Skeletal muscle tissue (tissue), 4 donors: ENCODE data around the gene GPR61. TPM values are rescaled to one million over a fixed set of nuclear protein-coding genes. Genes with fewer than 3 reads are reported as not detected.

Source experiments
- H3K27ac ChIP-seq: one replicate; pipeline ENCODE4 v1.7.0; 2013; ENCODE audit warnings: mild to moderate bottlenecking, low read depth, low read length, inconsistent platforms
- H3K27me3 ChIP-seq, 3 donors: one replicate each; pipeline ENCODE4 v1.7.0; 2013; ENCODE audit warnings: low read length in 3 of 3; ENCODE audit not compliant: control insufficient read depth in 3 of 3, insufficient read depth in 3 of 3
- H3K36me3 ChIP-seq, 3 donors: one replicate each; pipeline ENCODE4 v1.7.0; 2013; ENCODE audit warnings: low read length in 3 of 3; ENCODE audit not compliant: control insufficient read depth in 3 of 3, insufficient read depth in 3 of 3
- H3K4me1 ChIP-seq, 3 donors: one replicate each; pipeline ENCODE4 v1.7.0; 2013; ENCODE audit warnings: low read length in 3 of 3, mild to moderate bottlenecking in 3 of 3; ENCODE audit not compliant: control insufficient read depth in 3 of 3, insufficient read depth in 3 of 3
- H3K4me3 ChIP-seq, 3 donors: one replicate each; pipeline ENCODE4 v1.7.0; 2013; ENCODE audit warnings: low read length in 3 of 3
- H3K9ac ChIP-seq, 3 donors: one replicate each; pipeline ENCODE4 v1.7.0; 2013; ENCODE audit warnings: low read length in 3 of 3, mild to moderate bottlenecking in 3 of 3, moderate library complexity in 2 of 3, low read depth in 1 of 3
- H3K9me3 ChIP-seq, 3 donors: one replicate each; pipeline ENCODE4 v1.7.0; 2013; ENCODE audit warnings: low read length in 3 of 3; ENCODE audit not compliant: control insufficient read depth in 3 of 3
- total RNA-seq: library from RNA; depleted of rRNA; stranded (reverse); fragments of >200 nt; gene quantifications from one replicate; pipeline ENCODE4 v1.2.3, GENCODE V29; 2014
- donor health status: Osteomylitis.

Gene GPR61
- total RNA-seq, 1 donor from 2014 or later = 0.52 TPM

GRCh38 chr1:109523706-109524105 lies 16.0 kb upstream of the GPR61 start:
- H3K4me3 ChIP-seq = no peak overlapping the region
- H3K36me3 ChIP-seq = no peaks in the 10 kb centered on the region
- no peak overlapping the region for H3K27ac ChIP-seq
- peaks cover 2 to 12% (median 9%) of the 10 kb centered on the region in 3 donors for H3K4me1 ChIP-seq
- H3K27me3 ChIP-seq = no peaks in the 10 kb centered on the region
- H3K9me3 ChIP-seq = no peaks in the 10 kb centered on the region
- H3K9ac ChIP-seq = no peak overlapping the region

GRCh38 chr1:109527098-109527811 lies 12.4 kb upstream of the GPR61 start:
- Histone ChIP-seq H3K27me3 (no peaks in the 10 kb centered on the region), H3K9me3 (no peaks in the 10 kb centered on the region), H3K27ac (no peak overlapping the region), H3K4me3 (no peak overlapping the region), H3K4me1 (peaks cover 33 to 45% (median 40%) of the 10 kb centered on the region in 3 donors), H3K36me3 (no peaks in the 10 kb centered on the region), H3K9ac (no peak overlapping the region)

GRCh38 chr1:109527846-109528695 lies 11.6 kb upstream of the GPR61 start:
- H3K4me3 ChIP-seq = no peak overlapping the region
- peaks cover 41 to 54% (median 48%) of the 10 kb centered on the region in 3 donors for H3K4me1 ChIP-seq
- H3K27me3 ChIP-seq = no peaks in the 10 kb centered on the region
- H3K36me3 ChIP-seq = no peaks in the 10 kb centered on the region
- no peaks in the 10 kb centered on the region for H3K9me3 ChIP-seq
- H3K27ac ChIP-seq = peak overlapping the region; percentile 88
- no peak overlapping the region for H3K9ac ChIP-seq

- Histone ChIP-seq H3K27ac (peak overlapping the region; percentile 88), H3K36me3 (no peaks in the 10 kb centered on the region), H3K4me1 (peaks cover 45 to 57% (median 51%) of the 10 kb centered on the region in 3 donors), H3K9ac (no peak overlapping the region), H3K4me3 (no peak overlapping the region), H3K9me3 (no peaks in the 10 kb centered on the region), H3K27me3 (no peaks in the 10 kb centered on the region)
These were observed 11.0 kb upstream of the GPR61 start for GRCh38 chr1:109528712-109529111.

- Histone ChIP-seq H3K4me3 (peak overlapping the region in 2 of 3 donors; percentile 35 to 56), H3K9ac (peak overlapping the region; percentile 68 to 79 (median 71)), H3K36me3 (no peaks in the 10 kb centered on the region), H3K9me3 (no peaks in the 10 kb centered on the region), H3K27me3 (no peaks in the 10 kb centered on the region), H3K27ac (peak overlapping the region; percentile 88), H3K4me1 (peaks cover 53 to 63% (median 58%) of the 10 kb centered on the region in 3 donors)
These were observed 9.7 kb upstream of the GPR61 start for GRCh38 chr1:109529881-109530456.

- Histone ChIP-seq H3K9me3 (no peaks in the 10 kb centered on the region), H3K27me3 (no peaks in the 10 kb centered on the region), H3K4me1 (peaks cover 59 to 69% (median 64%) of the 10 kb centered on the region in 3 donors), H3K27ac (peak overlapping the region; percentile 88), H3K36me3 (no peaks in the 10 kb centered on the region), H3K9ac (peak overlapping the region; percentile 68 to 79 (median 71)), H3K4me3 (peak overlapping the region in 2 of 3 donors; percentile 13 to 56)
These were observed 9.1 kb upstream of the GPR61 start for GRCh38 chr1:109530457-109531087.

- no peaks in the 10 kb centered on the region for H3K36me3 ChIP-seq
- H3K9ac ChIP-seq = peak overlapping the region; percentile 30 to 79 (median 68)
- H3K27ac ChIP-seq = peak overlapping the region; percentile 88
- peak overlapping the region in 2 of 3 donors; percentile 35 to 56 for H3K4me3 ChIP-seq
- H3K9me3 ChIP-seq = no peaks in the 10 kb centered on the region
- H3K4me1 ChIP-seq = peaks cover 65 to 74% (median 66%) of the 10 kb centered on the region in 3 donors
- H3K27me3 ChIP-seq = no peaks in the 10 kb centered on the region
These were observed 8.3 kb upstream of the GPR61 start for GRCh38 chr1:109531380-109531779.

GRCh38 chr1:109531826-109532364 lies 7.8 kb upstream of the GPR61 start:
- H3K4me1 ChIP-seq = peaks cover 71 to 79% (median 71%) of the 10 kb centered on the region in 3 donors
- H3K27ac ChIP-seq = peak overlapping the region; percentile 88
- peak overlapping the region; percentile 30 to 79 (median 67) for H3K9ac ChIP-seq
- H3K4me3 ChIP-seq = peak overlapping the region; percentile 49 to 63 (median 49)
- H3K36me3 ChIP-seq = no peaks in the 10 kb centered on the region
- H3K9me3 ChIP-seq = no peaks in the 10 kb centered on the region
- H3K27me3 ChIP-seq = no peaks in the 10 kb centered on the region

GRCh38 chr1:109532365-109533136 lies 7.1 kb upstream of the GPR61 start:
- H3K9ac ChIP-seq = peak overlapping the region; percentile 36 to 79 (median 67)
- H3K9me3 ChIP-seq = no peaks in the 10 kb centered on the region
- peaks cover 74 to 83% (median 75%) of the 10 kb centered on the region in 3 donors for H3K4me1 ChIP-seq
- no peaks in the 10 kb centered on the region for H3K27me3 ChIP-seq
- no peaks in the 10 kb centered on the region for H3K36me3 ChIP-seq
- H3K27ac ChIP-seq = peak overlapping the region; percentile 88
- peak overlapping the region; percentile 49 to 63 (median 61) for H3K4me3 ChIP-seq
